H1 (cell line): Measurements from ENCODE around the gene TMEM45B. TPM values are rescaled to one million over a fixed set of nuclear protein-coding genes. Genes with fewer than 3 reads are reported as not detected.

ENCODE experiments used
- MAX ChIP-seq: IDR thresholded peaks from 2 replicates; pipeline ENCODE4 v1.6.1; 2012; ENCODE audit warnings: inconsistent platforms
- NRF1 ChIP-seq: IDR thresholded peaks from 2 replicates; pipeline ENCODE4 v1.6.1; 2011; ENCODE audit warnings: mild to moderate bottlenecking, low read depth, low read length, improper control_type of control experiment
- PHF8 ChIP-seq: fragments of 200-600 bp; sonication (generic); conservative IDR thresholded peaks from 2 replicates; pipeline ENCODE4 v1.7.1; 2012; ENCODE audit warnings: low read depth, mild to moderate bottlenecking, inconsistent platforms, low read length, moderate library complexity
- polyA plus RNA-seq, 7 experiments: library from polyadenylated mRNA; depleted of rRNA in 3 of 7; stranded (reverse) in 5 of 7; unstranded in 2 of 7; fragments of >200 nt in 5 of 7; fragments of 200-250 nt in 2 of 7; gene quantifications; 1 replicate in 5 of 7; 2 replicates in 1 of 7; 4 replicates in 1 of 7; pipeline versions ENCODE4 v1.2.1 to v1.2.3, GENCODE V29; 2011 to 2013; ENCODE audit warnings: missing spikeins in 2 of 7, mixed read lengths in 2 of 7
- total RNA-seq: library from RNA; stranded (reverse); fragmentation: NEBNext Ultra II Directional; extraction: Animal tissue kit (Norgen Biotek cat#: 25700); gene quantifications from 2 replicates; pipeline ENCODE4 v1.2.1, GENCODE V29; 2021

Gene TMEM45B
- total and polyA plus RNA-seq, 2 of the 8 experiments (the other 6 are each of a cell fraction or from before 2014, with no cell fraction given): 0.23 TPM; not detected in 1

GRCh38 chr11:129888451-129888850 is 72.8 kb downstream of the TMEM45B start (continued):
- TF ChIP-seq PHF8 (no peak), MAX (no peak), NRF1 (no peak)
